Right lobe of liver (tissue), 4 donors: ENCODE results near the gene DKK1.

Source experiments
- POLR2A ChIP-seq: fragments of 450-650 bp; IDR thresholded peaks from one replicate; pipeline ENCODE4 v1.6.1; 2017; ENCODE audit warnings: antibody characterized with exemption, mild to moderate bottlenecking
- TF ChIP-seq, protein P1 (sequence below), 4 donors: fragments of 200-600 bp in 3 of 4; fragments of 450-650 bp in 1 of 4; IDR thresholded peaks; one replicate each; pipeline versions ENCODE4 v1.5.1 to v1.8.0; 2016 to 2022; ENCODE audit warnings: antibody characterized with exemption in 4 of 4, mild to moderate bottlenecking in 2 of 4
- donor health status: DM: no; HTN: no; CAD: no.
- donor health status: DM: no; HTN: no; CAD: no.
- donor health status: DM: no; HTN: yes; CAD: no.

DNA sequence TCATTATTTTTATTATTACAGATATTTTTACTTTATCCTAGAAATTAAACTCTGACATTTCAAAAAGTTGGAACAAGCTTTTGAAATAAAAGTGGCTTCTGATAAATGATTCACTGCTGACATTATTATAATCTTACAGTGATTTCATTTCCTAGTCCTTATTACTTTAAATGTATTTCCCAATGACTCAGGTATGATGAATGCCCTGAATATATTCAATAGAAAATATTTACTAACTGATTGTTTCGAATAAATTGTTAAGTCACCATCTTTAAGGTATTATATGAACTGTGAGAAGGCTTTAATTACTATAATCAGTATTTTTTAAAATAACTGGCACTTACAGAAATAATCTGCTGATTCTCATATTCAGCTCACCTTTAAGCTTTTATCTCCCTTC, 21.6 kb downstream of the DKK1 start:
- TF ChIP-seq, protein P1, sequence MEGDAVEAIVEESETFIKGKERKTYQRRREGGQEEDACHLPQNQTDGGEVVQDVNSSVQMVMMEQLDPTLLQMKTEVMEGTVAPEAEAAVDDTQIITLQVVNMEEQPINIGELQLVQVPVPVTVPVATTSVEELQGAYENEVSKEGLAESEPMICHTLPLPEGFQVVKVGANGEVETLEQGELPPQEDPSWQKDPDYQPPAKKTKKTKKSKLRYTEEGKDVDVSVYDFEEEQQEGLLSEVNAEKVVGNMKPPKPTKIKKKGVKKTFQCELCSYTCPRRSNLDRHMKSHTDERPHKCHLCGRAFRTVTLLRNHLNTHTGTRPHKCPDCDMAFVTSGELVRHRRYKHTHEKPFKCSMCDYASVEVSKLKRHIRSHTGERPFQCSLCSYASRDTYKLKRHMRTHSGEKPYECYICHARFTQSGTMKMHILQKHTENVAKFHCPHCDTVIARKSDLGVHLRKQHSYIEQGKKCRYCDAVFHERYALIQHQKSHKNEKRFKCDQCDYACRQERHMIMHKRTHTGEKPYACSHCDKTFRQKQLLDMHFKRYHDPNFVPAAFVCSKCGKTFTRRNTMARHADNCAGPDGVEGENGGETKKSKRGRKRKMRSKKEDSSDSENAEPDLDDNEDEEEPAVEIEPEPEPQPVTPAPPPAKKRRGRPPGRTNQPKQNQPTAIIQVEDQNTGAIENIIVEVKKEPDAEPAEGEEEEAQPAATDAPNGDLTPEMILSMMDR (IDR thresholded peaks at IDR 0.05) = no peak
- TF ChIP-seq POLR2A = no peak
